ENCODE measurements around the gene SMURF2. TPM values are rescaled to one million over a fixed set of nuclear protein-coding genes. Genes with fewer than 3 reads are reported as not detected.
A peak's percentile ranks its signal among the peaks of the same experiment; 100 is the strongest.

The SMURF2 gene
- total and polyA plus RNA-seq, 9 of the 15 experiments (the other 6 are each of a cell fraction or from before 2014, with no cell fraction given) = 3.8 to 22.0 (median 14.8) TPM

DNA sequence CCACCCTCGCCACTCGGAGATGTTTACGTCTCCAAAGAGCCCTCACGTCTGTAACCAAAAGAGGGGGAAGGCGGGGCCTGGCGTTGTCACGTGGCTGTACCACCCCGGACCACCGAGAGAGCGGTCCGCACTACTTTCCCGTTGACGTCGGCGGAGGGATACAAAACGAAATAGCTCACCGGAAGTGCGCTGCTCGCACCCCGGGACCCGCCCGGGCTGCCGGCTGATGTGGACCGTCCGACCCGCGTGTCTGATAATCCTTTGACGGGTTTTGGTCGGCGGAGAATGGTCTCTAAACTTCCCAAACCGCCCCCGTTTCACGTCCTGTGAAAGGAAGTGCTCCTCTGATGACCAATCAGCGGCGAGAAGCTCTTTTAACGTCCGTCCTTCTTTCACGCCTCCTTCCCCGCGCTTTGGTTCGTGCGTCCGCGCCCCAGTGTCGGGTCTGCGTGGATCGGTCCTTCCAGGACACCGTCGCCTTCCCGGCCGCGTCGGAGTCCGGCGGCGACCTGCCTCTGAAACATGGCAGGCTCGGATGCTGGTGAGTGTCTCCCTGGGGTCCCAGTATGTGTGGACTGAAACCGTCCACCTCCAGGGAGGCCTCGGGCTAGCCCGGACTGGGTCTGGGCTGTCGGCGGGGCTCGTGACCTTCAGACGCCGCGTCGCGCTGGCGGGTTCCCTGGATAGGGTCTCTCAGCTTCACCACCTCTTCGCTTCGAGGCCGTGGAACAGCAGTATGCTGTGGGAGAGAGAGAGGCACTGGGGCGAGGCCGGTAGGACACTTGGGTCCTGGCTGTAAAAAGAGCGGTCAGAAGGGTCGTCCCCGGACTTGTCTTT is 155.3 kb downstream of the SMURF2 start, which contains the start of gene CEP95 (continued):
- TF ChIP-seq, protein P1, sequence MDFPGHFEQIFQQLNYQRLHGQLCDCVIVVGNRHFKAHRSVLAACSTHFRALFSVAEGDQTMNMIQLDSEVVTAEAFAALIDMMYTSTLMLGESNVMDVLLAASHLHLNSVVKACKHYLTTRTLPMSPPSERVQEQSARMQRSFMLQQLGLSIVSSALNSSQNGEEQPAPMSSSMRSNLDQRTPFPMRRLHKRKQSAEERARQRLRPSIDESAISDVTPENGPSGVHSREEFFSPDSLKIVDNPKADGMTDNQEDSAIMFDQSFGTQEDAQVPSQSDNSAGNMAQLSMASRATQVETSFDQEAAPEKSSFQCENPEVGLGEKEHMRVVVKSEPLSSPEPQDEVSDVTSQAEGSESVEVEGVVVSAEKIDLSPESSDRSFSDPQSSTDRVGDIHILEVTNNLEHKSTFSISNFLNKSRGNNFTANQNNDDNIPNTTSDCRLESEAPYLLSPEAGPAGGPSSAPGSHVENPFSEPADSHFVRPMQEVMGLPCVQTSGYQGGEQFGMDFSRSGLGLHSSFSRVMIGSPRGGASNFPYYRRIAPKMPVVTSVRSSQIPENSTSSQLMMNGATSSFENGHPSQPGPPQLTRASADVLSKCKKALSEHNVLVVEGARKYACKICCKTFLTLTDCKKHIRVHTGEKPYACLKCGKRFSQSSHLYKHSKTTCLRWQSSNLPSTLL (IDR thresholded peaks at IDR 0.05) = peak; percentile 99
- TF ChIP-seq ZFX (CRISPR knock-in tag; IDR thresholded peaks at IDR 0.05) (no peak; the same call in none of the 2 replicates), RB1 (IDR thresholded peaks at IDR 0.05; ENCODE audit: low read depth) (peak; percentile 41; the same call in 1 of the 2 replicates), ARHGAP35 (IDR thresholded peaks at IDR 0.05; ENCODE audit: partially characterized antibody) (no peak), ZFPM2 (CRISPR knock-in tag; IDR thresholded peaks at IDR 0.05) (no peak), ZNF3 (CRISPR knock-in tag; IDR thresholded peaks at IDR 0.05) (no peak), LCOR (CRISPR knock-in tag; IDR thresholded peaks at IDR 0.05) (0 out of 2 replicates have a peak, but pooled peaks have one; percentile 1), ZNF785 (CRISPR knock-in tag; IDR thresholded peaks at IDR 0.05) (no peak), IFI16 (CRISPR knock-in tag; IDR thresholded peaks at IDR 0.05) (no peak), NFYB (IDR thresholded peaks at IDR 0.05; ENCODE audit: extremely low read depth, insufficient read length) (peak; percentile 11), RCOR1 (IDR thresholded peaks at IDR 0.05; ENCODE audit: borderline replicate concordance in 1 of 2, low read depth in 2 of 2, low read length in 2 of 2) (no peak), JUND (IDR thresholded peaks at IDR 0.05; ENCODE audit: borderline replicate concordance, low read depth, low read length) (no peak), JUND (tag; IDR thresholded peaks at IDR 0.05; ENCODE audit: borderline replicate concordance, low read depth, low read length) (peak; percentile 63; the same call in 1 of the 3 replicates), C11orf30 (IDR thresholded peaks at IDR 0.05; ENCODE audit: low read depth) (peak; percentile 52)
- TF ChIP-seq, protein P2, sequence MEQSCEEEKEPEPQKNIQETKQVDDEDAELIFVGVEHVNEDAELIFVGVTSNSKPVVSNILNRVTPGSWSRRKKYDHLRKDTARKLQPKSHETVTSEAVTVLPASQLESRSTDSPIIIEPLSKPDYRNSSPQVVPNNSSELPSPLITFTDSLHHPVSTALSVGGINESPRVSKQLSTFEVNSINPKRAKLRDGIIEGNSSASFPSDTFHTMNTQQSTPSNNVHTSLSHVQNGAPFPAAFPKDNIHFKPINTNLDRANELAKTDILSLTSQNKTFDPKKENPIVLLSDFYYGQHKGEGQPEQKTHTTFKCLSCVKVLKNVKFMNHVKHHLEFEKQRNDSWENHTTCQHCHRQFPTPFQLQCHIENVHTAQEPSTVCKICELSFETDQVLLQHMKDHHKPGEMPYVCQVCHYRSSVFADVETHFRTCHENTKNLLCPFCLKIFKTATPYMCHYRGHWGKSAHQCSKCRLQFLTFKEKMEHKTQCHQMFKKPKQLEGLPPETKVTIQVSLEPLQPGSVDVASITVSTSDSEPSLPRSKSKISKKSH (CRISPR knock-in tag; IDR thresholded peaks at IDR 0.05) = no peak
- TF ChIP-seq, protein P3, sequence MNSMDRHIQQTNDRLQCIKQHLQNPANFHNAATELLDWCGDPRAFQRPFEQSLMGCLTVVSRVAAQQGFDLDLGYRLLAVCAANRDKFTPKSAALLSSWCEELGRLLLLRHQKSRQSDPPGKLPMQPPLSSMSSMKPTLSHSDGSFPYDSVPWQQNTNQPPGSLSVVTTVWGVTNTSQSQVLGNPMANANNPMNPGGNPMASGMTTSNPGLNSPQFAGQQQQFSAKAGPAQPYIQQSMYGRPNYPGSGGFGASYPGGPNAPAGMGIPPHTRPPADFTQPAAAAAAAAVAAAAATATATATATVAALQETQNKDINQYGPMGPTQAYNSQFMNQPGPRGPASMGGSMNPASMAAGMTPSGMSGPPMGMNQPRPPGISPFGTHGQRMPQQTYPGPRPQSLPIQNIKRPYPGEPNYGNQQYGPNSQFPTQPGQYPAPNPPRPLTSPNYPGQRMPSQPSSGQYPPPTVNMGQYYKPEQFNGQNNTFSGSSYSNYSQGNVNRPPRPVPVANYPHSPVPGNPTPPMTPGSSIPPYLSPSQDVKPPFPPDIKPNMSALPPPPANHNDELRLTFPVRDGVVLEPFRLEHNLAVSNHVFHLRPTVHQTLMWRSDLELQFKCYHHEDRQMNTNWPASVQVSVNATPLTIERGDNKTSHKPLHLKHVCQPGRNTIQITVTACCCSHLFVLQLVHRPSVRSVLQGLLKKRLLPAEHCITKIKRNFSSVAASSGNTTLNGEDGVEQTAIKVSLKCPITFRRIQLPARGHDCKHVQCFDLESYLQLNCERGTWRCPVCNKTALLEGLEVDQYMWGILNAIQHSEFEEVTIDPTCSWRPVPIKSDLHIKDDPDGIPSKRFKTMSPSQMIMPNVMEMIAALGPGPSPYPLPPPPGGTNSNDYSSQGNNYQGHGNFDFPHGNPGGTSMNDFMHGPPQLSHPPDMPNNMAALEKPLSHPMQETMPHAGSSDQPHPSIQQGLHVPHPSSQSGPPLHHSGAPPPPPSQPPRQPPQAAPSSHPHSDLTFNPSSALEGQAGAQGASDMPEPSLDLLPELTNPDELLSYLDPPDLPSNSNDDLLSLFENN (IDR thresholded peaks at IDR 0.05; ENCODE audit: low read depth in 2 of 2, low read length in 2 of 2) = no peak
- TF ChIP-seq, protein P4, sequence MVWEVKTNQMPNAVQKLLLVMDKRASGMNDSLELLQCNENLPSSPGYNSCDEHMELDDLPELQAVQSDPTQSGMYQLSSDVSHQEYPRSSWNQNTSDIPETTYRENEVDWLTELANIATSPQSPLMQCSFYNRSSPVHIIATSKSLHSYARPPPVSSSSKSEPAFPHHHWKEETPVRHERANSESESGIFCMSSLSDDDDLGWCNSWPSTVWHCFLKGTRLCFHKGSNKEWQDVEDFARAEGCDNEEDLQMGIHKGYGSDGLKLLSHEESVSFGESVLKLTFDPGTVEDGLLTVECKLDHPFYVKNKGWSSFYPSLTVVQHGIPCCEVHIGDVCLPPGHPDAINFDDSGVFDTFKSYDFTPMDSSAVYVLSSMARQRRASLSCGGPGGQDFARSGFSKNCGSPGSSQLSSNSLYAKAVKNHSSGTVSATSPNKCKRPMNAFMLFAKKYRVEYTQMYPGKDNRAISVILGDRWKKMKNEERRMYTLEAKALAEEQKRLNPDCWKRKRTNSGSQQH (CRISPR knock-in tag; IDR thresholded peaks at IDR 0.05) = no peak
- TF ChIP-seq, protein P5, sequence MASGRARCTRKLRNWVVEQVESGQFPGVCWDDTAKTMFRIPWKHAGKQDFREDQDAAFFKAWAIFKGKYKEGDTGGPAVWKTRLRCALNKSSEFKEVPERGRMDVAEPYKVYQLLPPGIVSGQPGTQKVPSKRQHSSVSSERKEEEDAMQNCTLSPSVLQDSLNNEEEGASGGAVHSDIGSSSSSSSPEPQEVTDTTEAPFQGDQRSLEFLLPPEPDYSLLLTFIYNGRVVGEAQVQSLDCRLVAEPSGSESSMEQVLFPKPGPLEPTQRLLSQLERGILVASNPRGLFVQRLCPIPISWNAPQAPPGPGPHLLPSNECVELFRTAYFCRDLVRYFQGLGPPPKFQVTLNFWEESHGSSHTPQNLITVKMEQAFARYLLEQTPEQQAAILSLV (tag; IDR thresholded peaks at IDR 0.05) = no peak

Data from K562 (cell line).